NT2/D1 (cell line): ENCODE measurements around the gene METTL25.

ENCODE experiments used
- SUZ12 ChIP-seq: IDR thresholded peaks from 2 replicates; pipeline ENCODE4 v1.6.1; 2011; ENCODE audit not compliant: insufficient read length, insufficient read depth; ENCODE audit errors: extremely low read depth
- YY1 ChIP-seq: IDR thresholded peaks from 2 replicates; pipeline ENCODE4 v1.6.1; 2011; ENCODE audit not compliant: insufficient read length, insufficient read depth
- ZNF274 ChIP-seq: IDR thresholded peaks from 2 replicates; pipeline ENCODE4 v1.6.1; 2011; ENCODE audit warnings: mild to moderate bottlenecking, low read depth, low read length

DNA sequence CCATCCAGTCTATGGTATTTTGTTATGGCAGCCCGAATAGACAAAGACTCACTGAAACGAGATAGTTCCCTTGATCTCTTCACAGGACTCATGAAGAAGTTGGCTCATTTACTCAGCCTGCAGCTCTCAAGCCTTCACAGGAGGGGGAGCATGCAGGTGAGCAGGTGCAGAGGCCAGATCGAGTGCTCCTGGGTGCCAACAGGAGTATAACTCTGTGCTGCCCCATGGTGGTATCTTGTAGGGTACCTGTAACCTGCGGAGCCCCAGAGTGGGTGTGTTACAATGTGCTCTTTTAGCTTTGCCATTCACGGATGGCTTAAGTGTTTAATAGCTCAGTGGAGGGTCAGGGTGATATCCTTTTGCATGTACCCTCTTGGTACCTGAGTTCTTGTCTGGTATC, 159.5 kb downstream of the METTL25 start:
- TF ChIP-seq SUZ12 (no peak), ZNF274 (no peak), YY1 (no peak)
